ENCODE measurements around the gene PPARG. TPM values are rescaled to one million over a fixed set of nuclear protein-coding genes. Genes with fewer than 3 reads are reported as not detected.

Gene PPARG
- total and polyA plus RNA-seq, 2 experiments from 2014 or later: 0.15 to 0.42 TPM

DNA sequence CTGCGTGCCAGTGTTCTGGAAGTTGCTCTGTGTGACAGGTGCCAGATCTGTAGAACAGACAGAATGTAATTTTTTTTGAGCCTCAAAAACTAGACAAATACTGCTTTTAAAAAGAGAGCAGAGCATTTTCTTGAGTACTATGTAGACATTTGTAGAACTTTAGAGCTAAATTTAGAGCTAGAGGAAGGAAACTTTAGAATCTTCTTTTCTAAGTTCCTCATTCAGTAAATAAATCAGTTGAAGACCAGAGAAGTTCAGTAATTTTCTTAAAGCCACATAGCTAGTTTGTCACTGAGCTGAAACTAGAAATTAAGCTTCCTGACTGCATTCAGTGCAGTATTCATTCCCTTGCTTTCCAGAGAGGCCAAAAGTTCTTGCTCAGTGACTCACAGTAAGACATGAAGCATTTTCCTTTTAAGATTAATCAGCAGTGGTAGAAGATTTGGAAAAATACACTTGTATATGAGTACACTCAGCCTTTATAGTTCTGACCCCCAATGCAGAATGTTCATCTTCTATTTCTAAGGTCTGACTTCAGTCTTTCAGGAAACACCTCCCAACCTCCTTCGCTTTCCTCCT, 111.8 kb downstream of the PPARG start:
- Histone ChIP-seq H3K4me2 (no peak overlapping the region), H2AFZ (no peak overlapping the region), H4K20me1 (replicated peaks; ENCODE audit: insufficient read depth) (no peaks in the 10 kb centered on the region), H3K27ac (ENCODE audit: low read depth) (no peak overlapping the region), H3K79me2 (replicated peaks; ENCODE audit: insufficient read depth) (no peaks in the 10 kb centered on the region), H3K36me3 (ENCODE audit: insufficient read depth) (no peaks in the 10 kb centered on the region), H3F3A (replicated peaks; ENCODE audit: low read depth) (no peaks in the 10 kb centered on the region), H3K27me3 (ENCODE audit: insufficient read depth) (no peaks in the 10 kb centered on the region), H3K4me3 (no peak overlapping the region), H3K9me2 (ENCODE audit: insufficient read depth) (no peaks in the 10 kb centered on the region), H3K4me1 (ENCODE audit: insufficient read depth) (no peaks in the 10 kb centered on the region)
- Mint-ChIP-seq H3K4me3 (no peak overlapping the region), H3K9me3 (no peaks in the 10 kb centered on the region), H3K27me3 (ENCODE audit: insufficient read depth, low read depth, poor library complexity) (no peaks in the 10 kb centered on the region), H3K4me1 (no peaks in the 10 kb centered on the region), H3K27ac (no peak overlapping the region), H3K36me3 (ENCODE audit: low read depth) (no peaks in the 10 kb centered on the region)
- DNase-seq (ENCODE audit: low spot score) (no peak), ATAC-seq (no peak)
- TF ChIP-seq ETS1 (IDR thresholded peaks at IDR 0.05) (no peak), NANOG (IDR thresholded peaks at IDR 0.05; ENCODE audit: borderline replicate concordance) (no peak), JUNB (IDR thresholded peaks at IDR 0.05; ENCODE audit: unreplicated experiment) (no peak), EZH2phosphoT487 (IDR thresholded peaks at IDR 0.05; ENCODE audit: unreplicated experiment) (no peak), POLR2AphosphoS5 (IDR thresholded peaks at IDR 0.05; ENCODE audit: low read depth) (no peak), STAT1 (IDR thresholded peaks at IDR 0.05; ENCODE audit: unreplicated experiment) (no peak), ZNF114 (CRISPR knock-in tag; IDR thresholded peaks at IDR 0.05) (no peak), ZNF331 (CRISPR knock-in tag; IDR thresholded peaks at IDR 0.05; ENCODE audit: low read depth) (no peak), EZH2 (IDR thresholded peaks at IDR 0.05; ENCODE audit: low read depth, unreplicated experiment) (no peak), ZNF462 (CRISPR knock-in tag; IDR thresholded peaks at IDR 0.05) (no peak), CREB1 (CRISPR knock-in tag; IDR thresholded peaks at IDR 0.05; ENCODE audit: low read depth) (no peak)
- TF ChIP-seq, protein P1, sequence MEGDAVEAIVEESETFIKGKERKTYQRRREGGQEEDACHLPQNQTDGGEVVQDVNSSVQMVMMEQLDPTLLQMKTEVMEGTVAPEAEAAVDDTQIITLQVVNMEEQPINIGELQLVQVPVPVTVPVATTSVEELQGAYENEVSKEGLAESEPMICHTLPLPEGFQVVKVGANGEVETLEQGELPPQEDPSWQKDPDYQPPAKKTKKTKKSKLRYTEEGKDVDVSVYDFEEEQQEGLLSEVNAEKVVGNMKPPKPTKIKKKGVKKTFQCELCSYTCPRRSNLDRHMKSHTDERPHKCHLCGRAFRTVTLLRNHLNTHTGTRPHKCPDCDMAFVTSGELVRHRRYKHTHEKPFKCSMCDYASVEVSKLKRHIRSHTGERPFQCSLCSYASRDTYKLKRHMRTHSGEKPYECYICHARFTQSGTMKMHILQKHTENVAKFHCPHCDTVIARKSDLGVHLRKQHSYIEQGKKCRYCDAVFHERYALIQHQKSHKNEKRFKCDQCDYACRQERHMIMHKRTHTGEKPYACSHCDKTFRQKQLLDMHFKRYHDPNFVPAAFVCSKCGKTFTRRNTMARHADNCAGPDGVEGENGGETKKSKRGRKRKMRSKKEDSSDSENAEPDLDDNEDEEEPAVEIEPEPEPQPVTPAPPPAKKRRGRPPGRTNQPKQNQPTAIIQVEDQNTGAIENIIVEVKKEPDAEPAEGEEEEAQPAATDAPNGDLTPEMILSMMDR (conservative IDR thresholded peaks at IDR 0.05; ENCODE audit: low read depth in 2 of 2): no peak
- TF ChIP-seq, protein P2, sequence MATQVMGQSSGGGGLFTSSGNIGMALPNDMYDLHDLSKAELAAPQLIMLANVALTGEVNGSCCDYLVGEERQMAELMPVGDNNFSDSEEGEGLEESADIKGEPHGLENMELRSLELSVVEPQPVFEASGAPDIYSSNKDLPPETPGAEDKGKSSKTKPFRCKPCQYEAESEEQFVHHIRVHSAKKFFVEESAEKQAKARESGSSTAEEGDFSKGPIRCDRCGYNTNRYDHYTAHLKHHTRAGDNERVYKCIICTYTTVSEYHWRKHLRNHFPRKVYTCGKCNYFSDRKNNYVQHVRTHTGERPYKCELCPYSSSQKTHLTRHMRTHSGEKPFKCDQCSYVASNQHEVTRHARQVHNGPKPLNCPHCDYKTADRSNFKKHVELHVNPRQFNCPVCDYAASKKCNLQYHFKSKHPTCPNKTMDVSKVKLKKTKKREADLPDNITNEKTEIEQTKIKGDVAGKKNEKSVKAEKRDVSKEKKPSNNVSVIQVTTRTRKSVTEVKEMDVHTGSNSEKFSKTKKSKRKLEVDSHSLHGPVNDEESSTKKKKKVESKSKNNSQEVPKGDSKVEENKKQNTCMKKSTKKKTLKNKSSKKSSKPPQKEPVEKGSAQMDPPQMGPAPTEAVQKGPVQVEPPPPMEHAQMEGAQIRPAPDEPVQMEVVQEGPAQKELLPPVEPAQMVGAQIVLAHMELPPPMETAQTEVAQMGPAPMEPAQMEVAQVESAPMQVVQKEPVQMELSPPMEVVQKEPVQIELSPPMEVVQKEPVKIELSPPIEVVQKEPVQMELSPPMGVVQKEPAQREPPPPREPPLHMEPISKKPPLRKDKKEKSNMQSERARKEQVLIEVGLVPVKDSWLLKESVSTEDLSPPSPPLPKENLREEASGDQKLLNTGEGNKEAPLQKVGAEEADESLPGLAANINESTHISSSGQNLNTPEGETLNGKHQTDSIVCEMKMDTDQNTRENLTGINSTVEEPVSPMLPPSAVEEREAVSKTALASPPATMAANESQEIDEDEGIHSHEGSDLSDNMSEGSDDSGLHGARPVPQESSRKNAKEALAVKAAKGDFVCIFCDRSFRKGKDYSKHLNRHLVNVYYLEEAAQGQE (IDR thresholded peaks at IDR 0.05; ENCODE audit: unreplicated experiment): no peak
